GM19193 (cell line): ENCODE results near the gene RAB25.

Source experiments
- POLR2A ChIP-seq: IDR thresholded peaks from 4 replicates; pipeline ENCODE4 v1.6.1; 2011; ENCODE audit not compliant: insufficient read depth, insufficient read length; ENCODE audit errors: extremely low read depth

RAB25 gene

GRCh38 chr1:156103521-156103947, 42.6 kb downstream of the RAB25 start:
- TF ChIP-seq POLR2A: no peak

GRCh38 chr1:156104065-156104810, 43.3 kb downstream of the RAB25 start:
- no peak for TF ChIP-seq POLR2A

GRCh38 chr1:156104861-156105832, 44.2 kb downstream of the RAB25 start:
- no peak for TF ChIP-seq POLR2A

GRCh38 chr1:156106624-156107488, 45.9 kb downstream of the RAB25 start:
- peak; percentile 31 for TF ChIP-seq POLR2A

- no peak for TF ChIP-seq POLR2A
Observed at GRCh38 chr1:156108057-156108456, 47.1 kb downstream of the RAB25 start.

- TF ChIP-seq POLR2A: no peak
Observed at GRCh38 chr1:156108664-156109241, 47.8 kb downstream of the RAB25 start.

- no peak for TF ChIP-seq POLR2A
Observed at GRCh38 chr1:156110252-156110651, 49.3 kb downstream of the RAB25 start.

GRCh38 chr1:156111355-156111962, 50.5 kb downstream of the RAB25 start:
- TF ChIP-seq POLR2A: no peak

GRCh38 chr1:156112276-156113137, 51.5 kb downstream of the RAB25 start:
- TF ChIP-seq POLR2A: no peak

- no peak for TF ChIP-seq POLR2A
Observed at GRCh38 chr1:156113282-156113950, 52.5 kb downstream of the RAB25 start.

GRCh38 chr1:156114101-156114918, 53.4 kb downstream of the RAB25 start, which contains the start of gene LMNA:
LMNA (plus strand) TSS chr1:156114711; CDS start chr1:156114919, 208 bp downstream.
- peak; percentile 87 for TF ChIP-seq POLR2A

- TF ChIP-seq POLR2A: no peak
Observed at GRCh38 chr1:156114919-156115513, 54.1 kb downstream of the RAB25 start.
